WERI-Rb-1 (cell line): ENCODE measurements around the gene XKR3.

Source experiments
- DNase-seq: peaks from one replicate; pipeline ENCODE4 v3.0.0-alpha.2; 2020
- H3K27ac ChIP-seq: fragments of 250-450 bp; sonication (Bioruptor Pico); 2 replicates; pipeline ENCODE4 v1.5.1; 2020; ENCODE audit warnings: mild to moderate bottlenecking, moderate library complexity
- H3K27me3 ChIP-seq: fragments of 250-450 bp; sonication (Bioruptor Pico); 2 replicates; pipeline ENCODE4 v1.5.1; 2021; ENCODE audit warnings: mild to moderate bottlenecking, low read depth, moderate library complexity; ENCODE audit not compliant: insufficient read depth, severe bottlenecking
- H3K36me3 ChIP-seq: fragments of 250-450 bp; sonication (Bioruptor Pico); 2 replicates; pipeline ENCODE4 v1.5.1; 2020; ENCODE audit warnings: mild to moderate bottlenecking, moderate library complexity
- H3K4me3 ChIP-seq: 2 replicates; pipeline ENCODE4 v1.5.1; 2011; ENCODE audit warnings: low read depth, mild to moderate bottlenecking, control low read depth, low read length
- H3K9me3 ChIP-seq: fragments of 250-450 bp; sonication (Bioruptor Pico); 2 replicates; pipeline ENCODE4 v1.5.1; 2021; ENCODE audit warnings: mild to moderate bottlenecking, moderate library complexity; ENCODE audit not compliant: severe bottlenecking
- CTCF ChIP-seq: IDR thresholded peaks from 2 replicates; pipeline ENCODE4 v1.5.1; 2011; ENCODE audit warnings: low read depth, mild to moderate bottlenecking, control low read depth, inconsistent platforms, low read length

XKR3 gene

GRCh38 chr22:16845881-16846280 is 20.7 kb upstream of the XKR3 start:
- Histone ChIP-seq H3K9me3 (no peaks in the 10 kb centered on the region), H3K36me3 (no peaks in the 10 kb centered on the region), H3K4me3 (no peak overlapping the region), H3K27ac (no peak overlapping the region), H3K27me3 (peaks cover 30% of the 10 kb centered on the region)
- DNase-seq, result no peak
- TF ChIP-seq CTCF, result no peak

- no peak overlapping the region for H3K4me3 ChIP-seq
- H3K27ac ChIP-seq, result no peak overlapping the region
- no peaks in the 10 kb centered on the region for H3K36me3 ChIP-seq
- TF ChIP-seq CTCF, result no peak
- no peaks in the 10 kb centered on the region for H3K9me3 ChIP-seq
- DNase-seq, result no peak
- H3K27me3 ChIP-seq, result peaks cover 32% of the 10 kb centered on the region
Observed at GRCh38 chr22:16845465-16845864, 20.3 kb upstream of the XKR3 start.

- 0 out of 2 replicates have a peak, but pooled peaks have one; percentile 11 for TF ChIP-seq CTCF
- H3K4me3 ChIP-seq, result no peak overlapping the region
- DNase-seq, result no peak
- H3K27me3 ChIP-seq, result peaks cover 37% of the 10 kb centered on the region
- H3K9me3 ChIP-seq, result no peaks in the 10 kb centered on the region
- H3K27ac ChIP-seq, result no peak overlapping the region
- H3K36me3 ChIP-seq, result no peaks in the 10 kb centered on the region
Observed at GRCh38 chr22:16844529-16844928, 19.3 kb upstream of the XKR3 start.

GRCh38 chr22:16838073-16838472 is 12.9 kb upstream of the XKR3 start:
- TF ChIP-seq CTCF, result no peak
- Histone ChIP-seq H3K4me3 (no peak overlapping the region), H3K27me3 (peaks cover 26% of the 10 kb centered on the region), H3K9me3 (no peaks in the 10 kb centered on the region), H3K27ac (no peak overlapping the region), H3K36me3 (no peaks in the 10 kb centered on the region)
- DNase-seq, result no peak

GRCh38 chr22:16834971-16835370 is 9.8 kb upstream of the XKR3 start:
- H3K27me3 ChIP-seq, result peaks cover 50% of the 10 kb centered on the region
- no peak for DNase-seq
- TF ChIP-seq CTCF, result no peak
- no peak overlapping the region for H3K27ac ChIP-seq
- H3K4me3 ChIP-seq, result no peak overlapping the region
- H3K36me3 ChIP-seq, result no peaks in the 10 kb centered on the region
- H3K9me3 ChIP-seq, result no peaks in the 10 kb centered on the region

GRCh38 chr22:16831257-16831656 is 6.0 kb upstream of the XKR3 start:
- Histone ChIP-seq H3K9me3 (no peaks in the 10 kb centered on the region), H3K36me3 (no peaks in the 10 kb centered on the region), H3K27me3 (peaks cover 52% of the 10 kb centered on the region), H3K27ac (no peak overlapping the region), H3K4me3 (no peak overlapping the region)
- no peak for DNase-seq
- no peak for TF ChIP-seq CTCF
